Liver (tissue), 9 donors: ENCODE measurements around the gene NOL4L. TPM values are rescaled to one million over a fixed set of nuclear protein-coding genes. Genes with fewer than 3 reads are reported as not detected.

Experiments used
- DNase-seq: peaks from one replicate; pipeline ENCODE4 v3.0.0-alpha.2; 2017; ENCODE audit warnings: low spot score
- H3K27ac ChIP-seq, 2 donors: one replicate each; pipeline ENCODE4 v1.7.0; 2013; ENCODE audit warnings: inconsistent platforms in 2 of 2, low read length in 2 of 2, control low read depth in 1 of 2, low read depth in 1 of 2, mild to moderate bottlenecking in 1 of 2
- H3K27me3 ChIP-seq, 4 donors: one replicate each; pipeline versions ENCODE4 v1.6.1 to v1.7.0; 2013; ENCODE audit warnings: low read length in 3 of 4, inconsistent platforms in 1 of 4, mild to moderate bottlenecking in 1 of 4, moderate library complexity in 1 of 4; ENCODE audit not compliant: control insufficient read depth in 4 of 4, insufficient read depth in 4 of 4
- H3K36me3 ChIP-seq, 4 donors: one replicate each; pipeline versions ENCODE4 v1.6.1 to v1.7.0; 2013; ENCODE audit warnings: low read length in 3 of 4, mild to moderate bottlenecking in 3 of 4, low read depth in 1 of 4, moderate library complexity in 1 of 4; ENCODE audit not compliant: control insufficient read depth in 4 of 4, insufficient read depth in 3 of 4
- H3K4me1 ChIP-seq, 4 donors: one replicate each; pipeline versions ENCODE4 v1.6.1 to v1.7.0; 2013; ENCODE audit warnings: low read length in 3 of 4, mild to moderate bottlenecking in 3 of 4, moderate library complexity in 1 of 4; ENCODE audit not compliant: control insufficient read depth in 4 of 4, insufficient read depth in 4 of 4
- H3K4me3 ChIP-seq, 3 donors: one replicate each; pipeline versions ENCODE4 v1.6.1 to v1.7.0; 2013; ENCODE audit warnings: low read length in 3 of 3, control low read depth in 1 of 3, low read depth in 1 of 3, mild to moderate bottlenecking in 1 of 3
- H3K9ac ChIP-seq, 2 donors: one replicate each; pipeline ENCODE4 v1.7.0; 2013; ENCODE audit warnings: low read length in 2 of 2, mild to moderate bottlenecking in 2 of 2, moderate library complexity in 2 of 2, control low read depth in 1 of 2, low read depth in 1 of 2
- H3K9me3 ChIP-seq, 4 donors: one replicate each; pipeline versions ENCODE4 v1.6.1 to v1.7.0; 2013; ENCODE audit warnings: low read length in 3 of 4; ENCODE audit not compliant: control insufficient read depth in 4 of 4
- ATF3 ChIP-seq: IDR thresholded peaks from 2 replicates; pipeline ENCODE4 v1.6.1; 2016; ENCODE audit warnings: antibody characterized with exemption
- CTCF ChIP-seq: fragments of 150-350 bp; IDR thresholded peaks from 2 replicates; pipeline ENCODE4 v1.5.1; 2017; ENCODE audit warnings: improper control_type of control experiment, low read depth, low read length; ENCODE audit not compliant: missing input control
- EGR1 ChIP-seq, 2 donors: IDR thresholded peaks; 2 replicates each; pipeline ENCODE4 v1.6.1; 2016 to 2018; ENCODE audit warnings: antibody characterized with exemption in 2 of 2, low read depth in 2 of 2
- FOXA1 ChIP-seq: IDR thresholded peaks from 2 replicates; pipeline ENCODE4 v1.6.1; 2016; ENCODE audit warnings: antibody characterized with exemption
- FOXA2 ChIP-seq: IDR thresholded peaks from 2 replicates; pipeline ENCODE4 v1.6.1; 2016; ENCODE audit warnings: antibody characterized with exemption
- GABPA ChIP-seq, 2 donors: IDR thresholded peaks in 1 of 2; conservative IDR thresholded peaks in 1 of 2; 2 replicates each; pipeline ENCODE4 v1.6.1; 2016; ENCODE audit warnings: antibody characterized with exemption in 2 of 2, mild to moderate bottlenecking in 1 of 2, moderate library complexity in 1 of 2
- HNF4A ChIP-seq, 2 donors: conservative IDR thresholded peaks; 2 replicates each; pipeline ENCODE4 v1.6.1; 2016; ENCODE audit warnings: antibody characterized with exemption in 2 of 2, mild to moderate bottlenecking in 2 of 2
- HNF4G ChIP-seq: IDR thresholded peaks from 2 replicates; pipeline ENCODE4 v1.6.1; 2016; ENCODE audit warnings: antibody characterized with exemption
- JUND ChIP-seq, 2 donors: IDR thresholded peaks; 2 replicates each; pipeline ENCODE4 v1.6.1; 2016; ENCODE audit warnings: antibody characterized with exemption in 2 of 2
- MAX ChIP-seq: IDR thresholded peaks from 2 replicates; pipeline ENCODE4 v1.6.1; 2016; ENCODE audit warnings: antibody characterized with exemption
- NR2F2 ChIP-seq: IDR thresholded peaks from 2 replicates; pipeline ENCODE4 v1.6.1; 2016; ENCODE audit warnings: antibody characterized with exemption
- RAD21 ChIP-seq, 2 donors: IDR thresholded peaks; 2 replicates each; pipeline ENCODE4 v1.6.1; 2016; ENCODE audit warnings: antibody characterized with exemption in 2 of 2, mild to moderate bottlenecking in 2 of 2
- REST ChIP-seq: IDR thresholded peaks from 2 replicates; pipeline ENCODE4 v1.6.1; 2016; ENCODE audit warnings: antibody characterized with exemption, mild to moderate bottlenecking
- RXRA ChIP-seq, 2 donors: IDR thresholded peaks; 2 replicates each; pipeline ENCODE4 v1.6.1; 2017 to 2018; ENCODE audit warnings: antibody characterized with exemption in 2 of 2, mild to moderate bottlenecking in 1 of 2
- SP1 ChIP-seq: IDR thresholded peaks from 2 replicates; pipeline ENCODE4 v1.6.1; 2018; ENCODE audit warnings: antibody characterized with exemption, mild to moderate bottlenecking
- TAF1 ChIP-seq: conservative IDR thresholded peaks from 2 replicates; pipeline ENCODE4 v1.6.1; 2016; ENCODE audit warnings: antibody characterized with exemption, mild to moderate bottlenecking
- YY1 ChIP-seq: IDR thresholded peaks from 2 replicates; pipeline ENCODE4 v1.6.1; 2016; ENCODE audit warnings: antibody characterized with exemption, mild to moderate bottlenecking
- ZBTB33 ChIP-seq: IDR thresholded peaks from 2 replicates; pipeline ENCODE4 v1.6.1; 2016; ENCODE audit warnings: antibody characterized with exemption
- WGBS: extraction: QIAGEN DNeasy Blood & Tissue Kit; methylation state at CpG from one replicate; pipeline ENCODE4 v1.1.7; 2013; 5-methylcytosine and 5-hydroxymethylcytosine counted together
- polyA plus RNA-seq, 2 donors: library from polyadenylated mRNA; stranded (reverse) in 1 of 2; unstranded in 1 of 2; fragments of 200-250 nt in 1 of 2; fragments of >200 nt in 1 of 2; fragmentation: Nextera tagmentation in 1 of 2; extraction: Ambion mirVana in 1 of 2; gene quantifications; one replicate each; pipeline versions ENCODE4 v1.2.1 to v1.2.3, GENCODE V29; 2013 to 2015
- total RNA-seq, 2 donors: library from RNA; depleted of rRNA; stranded (reverse); fragments of >200 nt; gene quantifications; one replicate each; pipeline ENCODE4 v1.2.3, GENCODE V29; 2014
- donor health status: healthy.
- donor health status: healthy.
- donor health status: healthy.
- donor health status: healthy.
- donor health status: healthy.

The NOL4L gene
- total and polyA plus RNA-seq, 4 donors = 2.2 to 6.8 (median 4.3) TPM

GRCh38 chr20:32612351-32613191, 27.4 kb upstream of the NOL4L start:
- TF ChIP-seq HNF4G (no peak), ZBTB33 (no peak), NR2F2 (no peak), RAD21 (IDR thresholded peaks at IDR 0.05) (no peak), CTCF (no peak), REST (no peak), YY1 (no peak), GABPA (IDR thresholded peaks at IDR 0.05 in 1 of 2, conservative IDR thresholded peaks at IDR 0.05 in 1 of 2) (no peak), FOXA1 (no peak), TAF1 (no peak), HNF4A (conservative IDR thresholded peaks at IDR 0.05) (no peak), RXRA (IDR thresholded peaks at IDR 0.05) (no peak), ATF3 (no peak), FOXA2 (no peak), JUND (IDR thresholded peaks at IDR 0.05) (no peak), SP1 (no peak), EGR1 (IDR thresholded peaks at IDR 0.05; ENCODE audit: low read depth in 2 of 2) (no peak), MAX (no peak)
- Histone ChIP-seq H3K27ac (no peak overlapping the region), H3K9me3 (no peaks in the 10 kb centered on the region), H3K36me3 (no peaks in the 10 kb centered on the region), H3K4me3 (no peak overlapping the region), H3K4me1 (no peaks in the 10 kb centered on the region), H3K27me3 (no peaks in the 10 kb centered on the region), H3K9ac (no peak overlapping the region)
- WGBS = 97% methylated on average over 3 of the region's 3 CpGs
- DNase-seq = no peak
